H1 (cell line): Measurements from ENCODE around the gene GALNT2. TPM values are rescaled to one million over a fixed set of nuclear protein-coding genes. Genes with fewer than 3 reads are reported as not detected.

Experiments used
- CTCF ChIA-PET: fragments of 300-600 bp; sonication (Branson Sonifier 250); formaldehyde crosslinking; loops from one replicate; lab custom pipeline; 2021; ENCODE audit not compliant: partially characterized antibody; lab: Charles Lee
- POLR2A ChIA-PET: fragments of 300-600 bp; sonication (Branson Sonifier 250); formaldehyde crosslinking; loops from one replicate; lab custom pipeline; 2021; ENCODE audit warnings: inconsistent platforms; ENCODE audit not compliant: partially characterized antibody; lab: Charles Lee
- DNase-seq, 2 experiments: peaks; one replicate each; pipeline versions ENCODE4 v3.0.0 to v3.0.0-alpha.2; 2010 to 2022; ENCODE audit warnings: low spot score in 2 of 2, low read depth in 1 of 2, mixed read lengths in 1 of 2
- FAIRE-seq: peaks from 2 replicates; lab custom pipeline; 2011; peaks lifted over from hg19 to GRCh38; lab: Jason Lieb, UNC
- H2AFZ ChIP-seq: 2 replicates; pipeline ENCODE4 v1.8.1; 2012; ENCODE audit warnings: low read length, inconsistent platforms
- H2AK5ac ChIP-seq: 2 replicates; pipeline ENCODE4 v1.6.1; 2013; ENCODE audit warnings: low read depth, low read length
- H2BK120ac ChIP-seq: replicated peaks from 2 replicates; pipeline ENCODE3; 2013; ENCODE audit warnings: low read depth, low read length, inconsistent platforms
- H2BK12ac ChIP-seq: 2 replicates; pipeline ENCODE4 v1.6.1; 2013; ENCODE audit warnings: low read depth, low read length
- H2BK15ac ChIP-seq: 2 replicates; pipeline ENCODE4 v1.6.1; 2013; ENCODE audit warnings: low read length
- H2BK20ac ChIP-seq: 2 replicates; pipeline ENCODE4 v1.6.1; 2013; ENCODE audit warnings: low read length
- H2BK5ac ChIP-seq: 2 replicates; pipeline ENCODE4 v1.6.1; 2013; ENCODE audit warnings: low read depth, low read length
- H3K14ac ChIP-seq: 2 replicates; pipeline ENCODE4 v1.6.1; 2013; ENCODE audit warnings: inconsistent platforms; ENCODE audit not compliant: insufficient read length
- H3K18ac ChIP-seq: 2 replicates; pipeline ENCODE4 v1.6.1; 2013; ENCODE audit warnings: low read length; ENCODE audit errors: extremely low read depth
- H3K23ac ChIP-seq: 2 replicates; pipeline ENCODE4 v1.6.1; 2013; ENCODE audit warnings: inconsistent platforms; ENCODE audit not compliant: insufficient read length
- H3K23me2 ChIP-seq: 2 replicates; pipeline ENCODE4 v1.6.1; 2013; ENCODE audit warnings: low read depth, low read length
- H3K27ac ChIP-seq: 2 replicates; pipeline ENCODE4 v1.6.1; 2011; ENCODE audit warnings: low read depth, low read length, inconsistent platforms
- H3K27me3 ChIP-seq, 4 experiments: replicated peaks in 1 of 4; 1 replicate in 1 of 4; 2 replicates in 3 of 4; pipeline versions ENCODE4 v1.6.1 to v1.8.1; 2011 to 2013; ENCODE audit warnings: low read length in 3 of 4, mild to moderate bottlenecking in 3 of 4, inconsistent platforms in 2 of 4, mixed read lengths in 2 of 4, moderate library complexity in 1 of 4; ENCODE audit not compliant: control insufficient read depth in 3 of 4, insufficient read depth in 3 of 4; ENCODE audit errors: extremely low read depth in 1 of 4
- H3K36me3 ChIP-seq, 4 experiments: 2 replicates each; pipeline versions ENCODE4 v1.6.1 to v1.8.1; 2011 to 2013; ENCODE audit warnings: mild to moderate bottlenecking in 4 of 4, low read length in 3 of 4, moderate library complexity in 2 of 4, control low read depth in 1 of 4, inconsistent platforms in 1 of 4; ENCODE audit not compliant: insufficient read depth in 4 of 4, control insufficient read depth in 2 of 4
- H3K4ac ChIP-seq: replicated peaks from 2 replicates; pipeline ENCODE3; 2013; ENCODE audit warnings: low read length, low read depth, mixed read lengths, inconsistent platforms; ENCODE audit not compliant: insufficient read length
- H3K4me1 ChIP-seq, 4 experiments: replicated peaks in 1 of 4; 1 replicate in 1 of 4; 2 replicates in 3 of 4; pipeline versions ENCODE4 v1.6.1 to v1.8.1; 2011 to 2013; ENCODE audit warnings: low read length in 3 of 4, inconsistent platforms in 2 of 4, mixed read lengths in 1 of 4; ENCODE audit not compliant: insufficient read depth in 4 of 4, control insufficient read depth in 3 of 4
- H3K4me2 ChIP-seq, 2 experiments: 2 replicates each; pipeline versions ENCODE4 v1.6.1 to v1.8.1; 2011 to 2013; ENCODE audit warnings: low read depth in 2 of 2, low read length in 2 of 2, control low read depth in 1 of 2, inconsistent platforms in 1 of 2, mild to moderate bottlenecking in 1 of 2; ENCODE audit not compliant: insufficient read depth in 1 of 2
- H3K4me3 ChIP-seq, 4 experiments: fragments of 200-600, 300-600 bp in 1 of 4; sonication (generic), shearing (Covaris generic), sonication (Bioruptor Twin) in 1 of 4; 2 replicates each; pipeline versions ENCODE4 v1.5.1 to v1.8.1; 2011 to 2016; ENCODE audit warnings: low read length in 4 of 4, low read depth in 3 of 4, control low read depth in 2 of 4, inconsistent platforms in 2 of 4, mild to moderate bottlenecking in 2 of 4, mixed read lengths in 1 of 4, moderate library complexity in 1 of 4; ENCODE audit not compliant: insufficient read depth in 2 of 4; ENCODE audit errors: extremely low read depth in 1 of 4
- H3K56ac ChIP-seq: replicated peaks from 2 replicates; pipeline ENCODE3; 2013; ENCODE audit warnings: low read depth, mild to moderate bottlenecking, mixed read lengths, low read length, inconsistent platforms; ENCODE audit not compliant: insufficient read length
- H3K79me1 ChIP-seq: 2 replicates; pipeline ENCODE4 v1.6.1; 2013; ENCODE audit warnings: low read depth, low read length, control low read depth
- H3K79me2 ChIP-seq, 2 experiments: 2 replicates each; pipeline versions ENCODE4 v1.6.1 to v1.8.1; 2012 to 2013; ENCODE audit warnings: low read length in 2 of 2, mild to moderate bottlenecking in 2 of 2, inconsistent platforms in 1 of 2; ENCODE audit not compliant: insufficient read depth in 2 of 2, control insufficient read depth in 1 of 2
- H3K9ac ChIP-seq, 4 experiments: replicated peaks in 1 of 4; 1 replicate in 1 of 4; 2 replicates in 3 of 4; pipeline versions ENCODE4 v1.6.1 to v1.8.1; 2011 to 2013; ENCODE audit warnings: low read depth in 3 of 4, low read length in 3 of 4, control low read depth in 2 of 4, mild to moderate bottlenecking in 2 of 4, moderate library complexity in 2 of 4, inconsistent platforms in 1 of 4; ENCODE audit errors: extremely low read depth in 1 of 4
- H3K9me3 ChIP-seq, 2 experiments: 2 replicates each; pipeline versions ENCODE4 v1.6.1 to v1.8.1; 2012 to 2013; ENCODE audit warnings: mild to moderate bottlenecking in 2 of 2, moderate library complexity in 2 of 2, control low read depth in 1 of 2, inconsistent platforms in 1 of 2, low read depth in 1 of 2, low read length in 1 of 2, mixed read lengths in 1 of 2; ENCODE audit not compliant: insufficient read depth in 2 of 2
- H4K20me1 ChIP-seq, 2 experiments: replicated peaks in 1 of 2; 2 replicates each; pipeline versions ENCODE3 to v1.8.1; 2011 to 2013; ENCODE audit warnings: inconsistent platforms in 2 of 2, low read length in 2 of 2, mild to moderate bottlenecking in 1 of 2; ENCODE audit not compliant: insufficient read depth in 2 of 2, control insufficient read depth in 1 of 2
- H4K5ac ChIP-seq: 2 replicates; pipeline ENCODE4 v1.6.1; 2013; ENCODE audit warnings: low read length, low read depth, mixed read lengths, inconsistent platforms; ENCODE audit not compliant: insufficient read length
- H4K8ac ChIP-seq: 2 replicates; pipeline ENCODE4 v1.8.0; 2013; ENCODE audit warnings: mild to moderate bottlenecking, moderate library complexity, low read length, inconsistent platforms; ENCODE audit not compliant: insufficient read depth; ENCODE audit errors: extremely low read depth
- H4K91ac ChIP-seq: replicated peaks from 2 replicates; pipeline ENCODE3; 2013; ENCODE audit warnings: low read length, mixed read lengths, inconsistent platforms; ENCODE audit not compliant: insufficient read length
- BACH1 ChIP-seq: IDR thresholded peaks from 2 replicates; pipeline ENCODE4 v1.6.1; 2012; ENCODE audit warnings: low read length, improper control_type of control experiment
- BCL11A ChIP-seq, 2 experiments: IDR thresholded peaks; one replicate each; pipeline ENCODE4 v1.6.1; 2011; ENCODE audit warnings: low read depth in 2 of 2, low read length in 2 of 2, mild to moderate bottlenecking in 2 of 2
- CHD1 ChIP-seq: IDR thresholded peaks from 2 replicates; pipeline ENCODE4 v1.6.1; 2012; ENCODE audit warnings: low read depth, low read length, improper control_type of control experiment
- EGR1 ChIP-seq: IDR thresholded peaks from 2 replicates; pipeline ENCODE4 v1.6.1; 2011; ENCODE audit warnings: low read depth, low read length, borderline replicate concordance
- EP300 ChIP-seq, 2 experiments: IDR thresholded peaks; 1 replicate in 1 of 2; 2 replicates in 1 of 2; pipeline ENCODE4 v1.6.1; 2011 to 2012; ENCODE audit warnings: low read depth in 2 of 2, low read length in 2 of 2, mild to moderate bottlenecking in 2 of 2, borderline replicate concordance in 1 of 2, inconsistent platforms in 1 of 2, moderate library complexity in 1 of 2
- KDM1A ChIP-seq: fragments of 200-600, 300-600 bp; sonication (generic); IDR thresholded peaks from 2 replicates; pipeline ENCODE4 v1.7.1; 2016; ENCODE audit warnings: mild to moderate bottlenecking, low read length, borderline replicate concordance
- NANOG ChIP-seq: IDR thresholded peaks from 2 replicates; pipeline ENCODE4 v1.6.1; 2011; ENCODE audit warnings: low read length, low read depth, mild to moderate bottlenecking, inconsistent platforms; ENCODE audit not compliant: insufficient read depth, poor library complexity, severe bottlenecking
- PHF8 ChIP-seq: fragments of 200-600 bp; sonication (generic); conservative IDR thresholded peaks from 2 replicates; pipeline ENCODE4 v1.7.1; 2012; ENCODE audit warnings: low read depth, mild to moderate bottlenecking, inconsistent platforms, low read length, moderate library complexity
- POU5F1 ChIP-seq: IDR thresholded peaks from 2 replicates; pipeline ENCODE4 v1.6.1; 2011; ENCODE audit warnings: low read depth, mild to moderate bottlenecking, low read length, moderate library complexity
- SAP30 ChIP-seq: fragments of 300-600 bp; sonication (generic); IDR thresholded peaks from 2 replicates; pipeline ENCODE4 v1.7.1; 2012; ENCODE audit warnings: low read length, moderate library complexity, mild to moderate bottlenecking, inconsistent platforms; ENCODE audit not compliant: insufficient read depth, insufficient replicate concordance
- SIRT6 ChIP-seq: IDR thresholded peaks from one replicate; pipeline ENCODE4 v1.7.1; 2012; ENCODE audit warnings: low read length, inconsistent platforms
- TBP ChIP-seq: IDR thresholded peaks from 2 replicates; pipeline ENCODE4 v1.6.1; 2011; ENCODE audit warnings: low read depth, low read length, improper control_type of control experiment
- TEAD4 ChIP-seq: IDR thresholded peaks from 2 replicates; pipeline ENCODE4 v1.6.1; 2012; ENCODE audit warnings: low read depth, low read length, inconsistent platforms, mixed read lengths
- WGBS, 2 experiments: shearing (Covaris generic) in 1 of 2; methylation state at CpG; one replicate each; pipeline versions ENCODE4 v1.1.6 to v1.1.7; 2013 to 2015; ENCODE audit warnings: low lambda C conversion rate in 2 of 2, mixed read lengths in 2 of 2, inconsistent platforms in 1 of 2, low coverage in 1 of 2, missing lambda C conversion rate in 1 of 2; ENCODE audit not compliant: insufficient replicate concordance in 2 of 2, insufficient coverage in 1 of 2, insufficient read length in 1 of 2; ENCODE audit errors: extremely low coverage in 1 of 2, missing lambda C conversion rate in 1 of 2; 5-methylcytosine and 5-hydroxymethylcytosine counted together
- polyA plus RNA-seq, 7 experiments: library from polyadenylated mRNA; depleted of rRNA in 3 of 7; stranded (reverse) in 5 of 7; unstranded in 2 of 7; fragments of >200 nt in 5 of 7; fragments of 200-250 nt in 2 of 7; gene quantifications; 1 replicate in 5 of 7; 2 replicates in 1 of 7; 4 replicates in 1 of 7; pipeline versions ENCODE4 v1.2.1 to v1.2.3, GENCODE V29; 2011 to 2013; ENCODE audit warnings: missing spikeins in 2 of 7, mixed read lengths in 2 of 7
- total RNA-seq: library from RNA; stranded (reverse); fragmentation: NEBNext Ultra II Directional; extraction: Animal tissue kit (Norgen Biotek cat#: 25700); gene quantifications from 2 replicates; pipeline ENCODE4 v1.2.1, GENCODE V29; 2021

GALNT2 gene
- total and polyA plus RNA-seq, 2 of the 8 experiments (the other 6 are each of a cell fraction or from before 2014, with no cell fraction given) = 34.5 to 75.3 TPM

GRCh38 chr1:230309646-230310177 lies 242.7 kb downstream of the GALNT2 start:
- Histone ChIP-seq H3K9me3 (no peaks in the 10 kb centered on the region), H3K23ac (no peak overlapping the region), H3K79me1 (no peaks in the 10 kb centered on the region), H4K91ac (no peak overlapping the region), H2BK15ac (no peak overlapping the region), H3K4me3 (no peak overlapping the region), H4K20me1 (no peaks in the 10 kb centered on the region), H2BK20ac (no peak overlapping the region), H4K5ac (no peak overlapping the region), H3K9ac (no peak overlapping the region), H3K23me2 (no peaks in the 10 kb centered on the region), H2AK5ac (no peak overlapping the region), H3K27ac (no peak overlapping the region), H3K18ac (no peak overlapping the region), H2BK120ac (no peak overlapping the region), H3K4ac (no peak overlapping the region), H2BK5ac (no peak overlapping the region), H3K4me1 (peaks cover 0 to 2% (median 0%) of the 10 kb centered on the region in 4 experiments; a peak in 1 of 7 replicates), H4K8ac (no peak overlapping the region), H3K4me2 (no peak overlapping the region), H3K14ac (no peak overlapping the region), H3K27me3 (no peaks in the 10 kb centered on the region), H2BK12ac (0 out of 2 replicates have a peak overlapping the region, but pooled peaks have one; percentile 60), H3K36me3 (no peaks in the 10 kb centered on the region), H3K56ac (no peak overlapping the region), H3K79me2 (no peaks in the 10 kb centered on the region), H2AFZ (no peak overlapping the region)
- no peak for FAIRE-seq
- DNase-seq = no peak
- ChIA-PET CTCF (interaction anchor here (0.6 to 1.1 kb wide), 6 partner anchors 19 to 644 kb away, joined by 3 to 5 read pairs (median 3); no protein-coding TSS in a partner anchor), POLR2A (no interaction called here)
- WGBS, 2 experiments = 90% methylated on average over 15 of the region's 15 CpGs; no CpG with 5 or more reads in 1 of the 2 experiments
- TF ChIP-seq TEAD4 (no peak), PHF8 (no peak), EGR1 (no peak), SIRT6 (no peak), POU5F1 (no peak), SAP30 (no peak), NANOG (no peak), EP300 (IDR thresholded peaks at IDR 0.05; ENCODE audit: borderline replicate concordance in 1 of 2, low read depth in 2 of 2, low read length in 2 of 2) (no peak), CHD1 (no peak), BCL11A (IDR thresholded peaks at IDR 0.05; ENCODE audit: low read depth in 2 of 2, low read length in 2 of 2) (no peak), KDM1A (no peak), BACH1 (no peak), TBP (no peak)
